Lower leg skin (tissue), 3 donors: ENCODE data around the gene PACSIN3.

Experiments used
- CTCF ChIP-seq, 3 donors: fragments of 450-650 bp; IDR thresholded peaks; one replicate each; pipeline ENCODE4 v1.5.1; 2016; ENCODE audit warnings: antibody characterized with exemption in 3 of 3, mild to moderate bottlenecking in 3 of 3, moderate library complexity in 2 of 3
- POLR2A ChIP-seq, 2 donors: fragments of 450-650 bp; IDR thresholded peaks; one replicate each; pipeline ENCODE4 v1.6.1; 2016 to 2017; ENCODE audit warnings: antibody characterized with exemption in 2 of 2, mild to moderate bottlenecking in 1 of 2, moderate library complexity in 1 of 2

- no peak for TF ChIP-seq CTCF (IDR thresholded peaks at IDR 0.05)
- TF ChIP-seq POLR2A (IDR thresholded peaks at IDR 0.05), result no peak
Measured at GRCh38 chr11:47184711-47185304, 1.4 kb downstream of the PACSIN3 start.
